GM19463 (cell line): ENCODE data around the gene CMTM1.
"Not testable (repeated sequence)": the region's sequence is repeated elsewhere in the genome, so short reads cannot be mapped to it uniquely, and the experiment has no call there.

Experiments
- ATAC-seq: cut with Tn5 transposase; IDR thresholded peaks from one replicate; pipeline ENCODE4 v1.9.1; 2021; ENCODE audit warnings: mild to moderate bottlenecking, moderate library complexity; ENCODE audit not compliant: unreplicated experiment

The CMTM1 gene

GRCh38 chr16:66561381-66562080, 4.7 kb upstream of the CMTM1 start:
- ATAC-seq, result no peak

GRCh38 chr16:66562409-66562808, 3.8 kb upstream of the CMTM1 start:
- ATAC-seq, result no peak

GRCh38 chr16:66562986-66563385, 3.3 kb upstream of the CMTM1 start:
- ATAC-seq, result no peak

- ATAC-seq, result no peak
Measured at GRCh38 chr16:66563574-66564334, 2.5 kb upstream of the CMTM1 start.

GRCh38 chr16:66567270-66567669, 1.0 kb downstream of the CMTM1 start:
- not testable (repeated sequence) for ATAC-seq

- ATAC-seq, result no peak
Measured at GRCh38 chr16:66568355-66568754, 2.1 kb downstream of the CMTM1 start.

GRCh38 chr16:66569131-66569530, 2.9 kb downstream of the CMTM1 start:
- no peak for ATAC-seq

- no peak for ATAC-seq
Measured at GRCh38 chr16:66569827-66570405, 3.7 kb downstream of the CMTM1 start.

- ATAC-seq, result no peak
Measured at GRCh38 chr16:66572356-66572755, 6.1 kb downstream of the CMTM1 start.

GRCh38 chr16:66574081-66574480, 7.8 kb downstream of the CMTM1 start:
- ATAC-seq, result no peak

- no peak for ATAC-seq
Measured at GRCh38 chr16:66574531-66574930, 8.3 kb downstream of the CMTM1 start.

GRCh38 chr16:66575060-66575459, 8.8 kb downstream of the CMTM1 start:
- ATAC-seq, result no peak

- ATAC-seq, result no peak
Measured at GRCh38 chr16:66576296-66576695, 10.1 kb downstream of the CMTM1 start.

- ATAC-seq, result no peak
Measured at GRCh38 chr16:66578651-66579531, 12.7 kb downstream of the CMTM1 start, which contains the start of gene CMTM2. Gene CMTM2 (plus strand): TSS chr16:66579463. CDS start chr16:66579608, 145 bp downstream.

GRCh38 chr16:66580605-66581209, 14.5 kb downstream of the CMTM1 start:
- ATAC-seq, result no peak

GRCh38 chr16:66581246-66581952, 15.2 kb downstream of the CMTM1 start:
- no peak for ATAC-seq

- ATAC-seq, result no peak
Measured at GRCh38 chr16:66585481-66586239, 19.4 kb downstream of the CMTM1 start.

GRCh38 chr16:66587881-66588600, 21.8 kb downstream of the CMTM1 start:
- no peak for ATAC-seq
